Esophagus muscularis mucosa (tissue), 4 donors: ENCODE results near the gene PALS2. TPM values are rescaled to one million over a fixed set of nuclear protein-coding genes. Genes with fewer than 3 reads are reported as not detected.

ENCODE experiments used
- DNase-seq: peaks from one replicate; pipeline ENCODE4 v3.0.0-alpha.2; 2017; ENCODE audit errors: extremely low spot score
- H3K27ac ChIP-seq, 4 donors: fragments of 200-600 bp; sonication (generic); replicated peaks in 1 of 4; 1 replicate in 3 of 4; 2 replicates in 1 of 4; pipeline ENCODE4 v1.5.1; 2016 to 2019; ENCODE audit warnings: mild to moderate bottlenecking in 1 of 4
- H3K27me3 ChIP-seq, 4 donors: fragments of 200-600 bp; sonication (generic); one replicate each; pipeline versions ENCODE4 v1.5.1 to v1.6.0; 2016 to 2019
- H3K36me3 ChIP-seq, 4 donors: fragments of 200-600 bp; sonication (generic); one replicate each; pipeline ENCODE4 v1.5.1; 2016 to 2019
- H3K4me1 ChIP-seq, 4 donors: fragments of 200-600 bp; sonication (generic); one replicate each; pipeline ENCODE4 v1.5.1; 2016 to 2019
- H3K4me3 ChIP-seq, 4 donors: fragments of 200-600 bp; sonication (generic); 1 replicate in 2 of 4; 2 replicates in 2 of 4; pipeline ENCODE4 v1.5.1; 2016 to 2019; ENCODE audit warnings: mild to moderate bottlenecking in 4 of 4, moderate library complexity in 1 of 4
- H3K9me3 ChIP-seq, 4 donors: fragments of 200-600 bp; sonication (generic); 1 replicate in 3 of 4; 2 replicates in 1 of 4; pipeline ENCODE4 v1.5.1; 2016 to 2019
- EP300 ChIP-seq: sonication (generic); formaldehyde crosslinking; IDR thresholded peaks from one replicate; pipeline ENCODE4 v1.6.1; 2017; ENCODE audit warnings: antibody characterized with exemption
- POLR2A ChIP-seq: fragments of 450-650 bp; IDR thresholded peaks from one replicate; pipeline ENCODE4 v1.6.1; 2017; ENCODE audit warnings: antibody characterized with exemption, moderate library complexity, mild to moderate bottlenecking, low read depth
- POLR2AphosphoS5 ChIP-seq, 2 donors: sonication (generic); formaldehyde crosslinking; IDR thresholded peaks; one replicate each; pipeline ENCODE4 v1.6.1; 2017; ENCODE audit warnings: antibody characterized with exemption in 2 of 2
- WGBS: methylation state at CpG from one replicate; pipeline ENCODE4 v1.1.5; 2018; 5-methylcytosine and 5-hydroxymethylcytosine counted together
- intact Hi-C: fragments of 100-400 bp; cut with DNase I; formaldehyde crosslinking; loops from one replicate; pipeline ENCODE4 v1.15.1; 2023
- total RNA-seq, 4 donors: library from RNA; depleted of rRNA; stranded (reverse); fragments of >200 nt; gene quantifications; one replicate each; pipeline versions ENCODE4 v1.1.0 to v1.2.1, GENCODE V29; 2016
- TF ChIP-seq, protein P1 (sequence below), 3 experiments: fragments of 200-600 bp in 2 of 3; fragments of 450-650 bp in 1 of 3; sonication (generic) in 2 of 3; IDR thresholded peaks; one replicate each; pipeline ENCODE4 v1.5.1; 2017 to 2019; ENCODE audit warnings: antibody characterized with exemption in 3 of 3, mild to moderate bottlenecking in 2 of 3, moderate library complexity in 1 of 3

Gene PALS2
- total RNA-seq, 4 donors from 2014 or later, result 9.0 to 16.3 (median 12.4) TPM

DNA sequence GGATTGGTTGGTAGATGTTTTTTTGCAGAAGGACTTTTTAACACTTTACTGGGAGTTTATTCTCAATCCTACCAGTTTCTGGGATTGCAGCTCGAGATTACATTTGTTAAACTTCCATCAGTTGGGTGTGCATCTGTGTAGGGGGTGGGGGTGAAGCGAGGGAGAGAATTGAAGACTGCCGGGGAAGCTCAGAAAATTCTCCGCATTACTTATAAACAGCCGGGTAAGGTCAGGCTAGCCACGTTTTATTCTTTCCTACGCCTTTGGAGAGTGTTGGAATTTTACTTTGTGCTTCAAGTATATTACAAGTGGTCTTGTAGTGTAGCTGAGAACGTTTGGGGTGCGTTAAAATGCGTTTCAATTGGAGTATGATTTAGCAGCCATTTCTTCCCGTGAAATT, 1.1 kb downstream of the PALS2 start:
- H3K4me1 ChIP-seq, result peaks cover 5 to 23% (median 14%) of the 10 kb centered on the region in 4 donors
- DNase-seq, result no peak

DNA sequence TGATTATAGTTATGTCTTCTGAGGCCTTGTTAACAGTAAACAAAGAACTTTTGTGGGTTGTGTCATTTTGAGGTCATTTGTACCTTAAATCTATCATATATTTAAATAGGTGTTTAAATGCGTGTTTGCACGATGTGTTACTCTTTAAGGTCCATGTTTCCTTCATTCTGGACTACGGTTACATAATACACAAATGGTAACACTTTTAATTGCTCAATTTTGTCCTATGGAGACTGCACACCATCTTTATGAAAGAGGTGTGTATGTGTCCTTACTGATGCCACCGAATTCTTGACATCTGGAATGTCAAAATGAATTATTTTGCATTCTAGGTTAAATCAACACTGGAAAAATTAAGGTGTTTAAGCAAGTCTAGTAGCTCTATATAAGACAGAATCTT, 1.7 kb downstream of the PALS2 start:
- intact Hi-C loops, result loop anchor here (5.0 kb wide), 1 partner anchor 92 kb away; no protein-coding TSS in a partner anchor
- Histone ChIP-seq H3K36me3 (no peaks in the 10 kb centered on the region), H3K4me1 (peaks cover 5 to 23% (median 14%) of the 10 kb centered on the region in 4 donors), H3K27ac (no peak overlapping the region), H3K9me3 (no peaks in the 10 kb centered on the region), H3K27me3 (peaks cover 0 to 2% (median 0%) of the 10 kb centered on the region in 4 donors), H3K4me3 (peak overlapping the region in 3 of 4 donors; percentile 75 to 91 (median 79))
- WGBS, result 89% methylated on average over 4 of the region's 4 CpGs
- no peak for TF ChIP-seq POLR2A
- TF ChIP-seq, protein P1, sequence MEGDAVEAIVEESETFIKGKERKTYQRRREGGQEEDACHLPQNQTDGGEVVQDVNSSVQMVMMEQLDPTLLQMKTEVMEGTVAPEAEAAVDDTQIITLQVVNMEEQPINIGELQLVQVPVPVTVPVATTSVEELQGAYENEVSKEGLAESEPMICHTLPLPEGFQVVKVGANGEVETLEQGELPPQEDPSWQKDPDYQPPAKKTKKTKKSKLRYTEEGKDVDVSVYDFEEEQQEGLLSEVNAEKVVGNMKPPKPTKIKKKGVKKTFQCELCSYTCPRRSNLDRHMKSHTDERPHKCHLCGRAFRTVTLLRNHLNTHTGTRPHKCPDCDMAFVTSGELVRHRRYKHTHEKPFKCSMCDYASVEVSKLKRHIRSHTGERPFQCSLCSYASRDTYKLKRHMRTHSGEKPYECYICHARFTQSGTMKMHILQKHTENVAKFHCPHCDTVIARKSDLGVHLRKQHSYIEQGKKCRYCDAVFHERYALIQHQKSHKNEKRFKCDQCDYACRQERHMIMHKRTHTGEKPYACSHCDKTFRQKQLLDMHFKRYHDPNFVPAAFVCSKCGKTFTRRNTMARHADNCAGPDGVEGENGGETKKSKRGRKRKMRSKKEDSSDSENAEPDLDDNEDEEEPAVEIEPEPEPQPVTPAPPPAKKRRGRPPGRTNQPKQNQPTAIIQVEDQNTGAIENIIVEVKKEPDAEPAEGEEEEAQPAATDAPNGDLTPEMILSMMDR (IDR thresholded peaks at IDR 0.05), result no peak
- no peak for TF ChIP-seq POLR2AphosphoS5 (IDR thresholded peaks at IDR 0.05)
- TF ChIP-seq EP300, result no peak
- no peak for DNase-seq

More for the DNA sequence above, 1.1 kb downstream of the PALS2 start:
- peaks cover 0 to 4% (median 0%) of the 10 kb centered on the region in 4 donors for H3K27me3 ChIP-seq
- intact Hi-C loops, result no loop called here
- peak overlapping the region; percentile 77 to 84 (median 78) for H3K27ac ChIP-seq
- TF ChIP-seq POLR2AphosphoS5 (IDR thresholded peaks at IDR 0.05) (no peak), EP300 (no peak), POLR2A (no peak)
- TF ChIP-seq, protein P1 (IDR thresholded peaks at IDR 0.05), result no peak
- WGBS, result 20% methylated on average over 11 of the region's 11 CpGs
- H3K4me3 ChIP-seq, result peak overlapping the region; percentile 75 to 91 (median 78)
- H3K9me3 ChIP-seq, result no peaks in the 10 kb centered on the region
- H3K36me3 ChIP-seq, result no peaks in the 10 kb centered on the region

DNA sequence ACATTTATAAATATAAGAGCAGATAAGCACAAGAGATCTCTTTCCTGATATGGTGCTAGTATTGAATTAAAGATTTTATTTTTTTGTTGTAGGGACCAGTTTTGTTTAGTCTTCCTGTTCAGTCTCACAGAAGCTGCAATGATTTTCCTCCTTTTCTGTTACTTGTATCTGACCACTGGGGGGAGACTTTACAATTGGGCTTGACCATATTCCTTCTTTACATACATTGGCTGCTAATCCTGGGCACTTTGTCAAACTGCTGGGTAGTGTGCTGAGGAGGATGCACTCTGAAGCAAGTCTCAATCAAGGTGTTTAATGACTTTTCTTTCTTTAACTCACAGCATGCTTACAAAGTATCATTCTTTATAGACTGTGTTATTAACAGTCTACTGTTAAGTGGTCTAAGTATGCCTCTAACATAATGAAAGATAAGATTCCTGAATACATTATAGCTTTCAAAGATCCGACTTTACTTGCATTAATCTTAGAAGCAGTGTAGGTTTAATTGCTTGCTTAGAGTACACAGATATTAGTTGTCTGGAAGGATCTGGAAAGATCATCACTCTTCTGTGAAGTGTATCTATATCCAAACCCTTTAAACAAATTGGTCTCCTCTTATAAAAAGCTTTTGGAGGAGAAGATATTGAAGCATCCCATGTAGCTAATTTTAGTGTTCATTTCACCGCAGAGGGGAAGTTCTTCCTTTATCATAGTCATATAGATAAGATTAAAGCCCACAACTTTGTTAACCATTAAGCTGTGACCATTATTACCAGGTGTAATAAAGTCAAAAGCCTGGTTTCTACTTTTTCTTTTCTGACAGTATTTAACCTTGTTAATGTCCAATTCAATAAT, 3.1 kb downstream of the PALS2 start:
- Histone ChIP-seq H3K4me3 (no peak overlapping the region), H3K27ac (no peak overlapping the region), H3K36me3 (no peaks in the 10 kb centered on the region), H3K27me3 (no peaks in the 10 kb centered on the region), H3K9me3 (no peaks in the 10 kb centered on the region), H3K4me1 (peaks cover 5 to 23% (median 14%) of the 10 kb centered on the region in 4 donors)
- DNase-seq, result no peak
- TF ChIP-seq, protein P1 (IDR thresholded peaks at IDR 0.05), result peak; percentile 42 to 60 (median 48)
- TF ChIP-seq POLR2A, result no peak
- WGBS, result 47% methylated on average over 2 of the region's 2 CpGs
- intact Hi-C loops, result loop anchor here (5.0 kb wide), 1 partner anchor 91 kb away; no protein-coding TSS in a partner anchor

DNA sequence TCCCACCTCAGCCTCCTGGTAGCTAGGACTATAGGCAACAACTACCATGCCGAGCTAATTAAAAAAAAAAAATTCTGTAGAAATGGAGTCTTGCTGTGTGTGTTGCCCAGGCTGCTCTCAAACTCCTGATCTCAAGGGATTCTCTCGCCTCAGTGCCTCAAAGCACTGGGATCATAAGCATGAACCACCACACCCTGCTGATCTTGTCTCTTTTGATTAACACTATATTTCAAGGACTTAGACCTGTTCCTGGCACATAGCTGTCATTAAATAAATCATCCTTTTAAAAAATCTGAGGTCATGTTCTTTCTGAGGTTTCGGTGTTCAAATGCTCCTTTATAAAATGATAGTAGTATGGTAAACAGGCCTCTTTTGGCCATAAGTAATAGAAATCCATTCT, 4.8 kb downstream of the PALS2 start:
- Histone ChIP-seq H3K36me3 (no peaks in the 10 kb centered on the region), H3K27me3 (no peaks in the 10 kb centered on the region), H3K9me3 (no peaks in the 10 kb centered on the region), H3K4me1 (peaks cover 5 to 21% (median 11%) of the 10 kb centered on the region in 4 donors), H3K4me3 (no peak overlapping the region), H3K27ac (no peak overlapping the region)
- DNase-seq, result no peak
- intact Hi-C loops, result loop anchor here (5.0 kb wide), 1 partner anchor 89 kb away; no protein-coding TSS in a partner anchor
- WGBS, result 92% methylated on average over 3 of the region's 3 CpGs
- TF ChIP-seq POLR2A (no peak), POLR2AphosphoS5 (IDR thresholded peaks at IDR 0.05) (no peak), EP300 (no peak)
- TF ChIP-seq, protein P1 (IDR thresholded peaks at IDR 0.05), result no peak
